Measurements from ENCODE around the gene IMP3.
"Not testable (repeated sequence)": the region's sequence is repeated elsewhere in the genome, so short reads cannot be mapped to it uniquely, and the experiment has no call there.

IMP3 gene

DNA sequence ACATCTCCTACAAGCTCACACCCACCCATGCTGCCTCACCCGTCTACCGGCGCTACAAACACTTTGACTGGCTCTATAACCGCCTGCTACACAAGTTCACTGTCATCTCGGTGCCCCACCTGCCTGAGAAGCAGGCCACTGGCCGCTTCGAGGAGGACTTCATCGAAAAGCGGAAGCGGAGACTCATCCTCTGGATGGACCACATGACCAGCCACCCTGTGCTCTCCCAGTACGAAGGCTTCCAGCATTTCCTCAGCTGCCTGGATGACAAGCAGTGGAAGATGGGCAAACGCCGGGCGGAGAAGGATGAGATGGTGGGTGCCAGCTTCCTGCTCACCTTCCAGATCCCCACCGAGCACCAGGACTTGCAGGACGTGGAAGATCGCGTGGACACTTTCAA is 9.8 kb upstream of the IMP3 start:
- no peak for DNase-seq

DNA sequence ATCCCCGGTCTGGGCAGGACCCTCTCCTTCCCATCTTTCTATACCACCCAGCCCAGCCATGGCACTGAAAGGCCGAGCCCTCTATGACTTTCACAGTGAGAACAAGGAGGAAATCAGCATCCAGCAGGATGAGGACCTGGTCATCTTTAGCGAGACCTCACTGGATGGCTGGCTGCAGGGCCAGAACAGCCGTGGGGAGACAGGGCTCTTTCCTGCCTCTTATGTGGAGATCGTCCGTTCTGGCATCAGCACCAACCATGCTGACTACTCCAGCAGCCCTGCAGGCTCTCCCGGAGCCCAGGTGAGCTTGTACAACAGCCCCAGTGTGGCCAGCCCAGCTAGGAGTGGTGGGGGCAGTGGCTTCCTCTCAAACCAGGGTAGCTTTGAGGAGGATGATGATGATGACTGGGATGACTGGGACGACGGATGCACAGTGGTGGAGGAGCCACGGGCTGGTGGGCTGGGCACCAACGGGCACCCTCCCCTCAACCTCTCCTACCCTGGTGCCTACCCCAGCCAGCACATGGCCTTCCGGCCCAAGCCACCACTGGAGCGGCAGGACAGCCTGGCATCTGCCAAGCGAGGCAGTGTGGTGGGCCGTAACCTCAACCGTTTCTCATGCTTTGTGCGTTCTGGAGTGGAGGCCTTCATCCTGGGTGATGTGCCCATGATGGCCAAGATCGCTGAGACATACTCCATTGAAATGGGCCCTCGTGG is 9.2 kb upstream of the IMP3 start:
- DNase-seq, result no peak

DNA sequence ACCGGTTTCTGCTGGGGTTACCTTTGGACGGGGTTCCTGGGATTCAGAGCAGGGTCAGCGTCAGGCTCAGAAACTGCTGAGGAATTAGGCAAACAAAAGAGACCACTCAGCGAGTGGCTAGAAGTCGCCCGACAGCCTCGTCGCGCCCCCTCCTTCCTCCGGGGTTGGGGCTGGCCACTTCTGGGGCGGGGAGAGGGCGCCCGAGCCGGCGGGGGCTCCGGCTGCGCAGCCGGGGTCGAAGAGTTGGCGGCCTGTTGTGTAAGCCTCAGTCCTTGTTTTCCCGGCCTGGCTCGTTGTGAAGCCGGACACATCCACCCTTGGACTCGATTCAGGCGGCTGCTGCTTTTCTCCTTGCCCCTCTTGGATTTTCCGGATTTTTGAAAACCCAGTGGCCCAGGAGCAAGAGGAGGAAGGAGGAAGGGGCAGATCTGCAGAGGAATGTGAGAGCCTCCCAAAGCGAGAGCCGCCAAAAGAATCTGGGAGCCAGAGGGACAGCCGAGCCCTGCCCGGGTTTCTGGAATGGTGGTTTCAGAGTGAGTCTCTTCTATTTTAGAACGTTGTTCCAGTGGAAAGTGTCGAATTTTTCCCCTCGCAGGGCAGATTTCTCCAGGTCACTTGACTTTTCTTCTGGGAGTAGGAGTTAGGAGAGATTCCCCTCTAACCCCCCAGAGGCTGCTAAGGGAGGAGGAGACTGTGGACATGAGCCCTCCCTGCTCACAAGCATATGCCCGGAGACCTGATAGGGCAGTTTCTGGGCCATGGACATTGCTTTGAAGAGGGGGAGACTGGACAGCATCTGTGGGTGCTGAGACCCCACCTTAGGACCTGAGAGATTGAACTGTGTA is 8.4 kb upstream of the IMP3 start:
- no peak for DNase-seq

DNA sequence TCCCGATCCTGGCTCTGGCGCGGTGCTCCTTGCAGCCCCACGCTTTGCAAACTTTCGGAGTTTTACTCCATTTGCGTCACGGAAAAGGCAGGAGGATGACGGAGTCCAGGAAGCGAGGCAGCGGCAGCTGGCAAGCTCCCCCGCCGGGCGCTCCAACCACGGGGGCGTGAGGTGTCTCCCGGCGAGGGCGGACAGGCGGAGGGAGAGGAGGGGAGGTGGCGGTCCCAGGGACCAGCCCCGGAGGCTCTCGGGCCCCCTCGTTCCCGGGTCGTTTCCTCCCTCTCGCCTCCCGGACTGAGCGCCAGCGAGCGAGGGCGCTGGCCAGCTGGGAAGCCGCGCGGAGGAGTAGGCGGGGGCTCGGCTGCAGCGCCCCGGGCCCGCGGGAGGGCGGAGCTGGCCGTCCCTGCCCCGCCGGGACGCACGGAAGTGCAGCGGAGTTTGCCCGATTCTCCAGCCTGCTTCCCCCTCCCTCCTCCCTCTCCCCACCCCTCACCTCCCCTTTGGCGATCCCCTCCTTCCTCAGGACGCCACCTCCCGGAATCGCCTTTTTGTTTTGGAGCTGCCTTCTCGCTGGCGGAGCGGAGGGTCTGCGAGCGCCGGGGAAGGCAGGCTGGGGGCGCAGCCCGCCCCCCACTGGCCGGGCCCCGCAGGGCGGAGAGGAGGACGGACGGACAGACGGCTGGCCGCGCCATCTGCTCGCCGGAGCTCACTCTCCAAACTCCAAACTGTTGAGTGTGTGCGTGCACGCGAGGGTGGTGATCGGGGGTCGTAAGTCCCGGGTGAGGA is 7.5 kb upstream of the IMP3 start, which contains the start of gene SNX33:
Gene SNX33 (plus strand): TSS at position 543 of the 786 bp plus-strand sequence. CDS start 1,191 bp downstream, outside the sequence.
- peak; percentile 25 for DNase-seq

DNA sequence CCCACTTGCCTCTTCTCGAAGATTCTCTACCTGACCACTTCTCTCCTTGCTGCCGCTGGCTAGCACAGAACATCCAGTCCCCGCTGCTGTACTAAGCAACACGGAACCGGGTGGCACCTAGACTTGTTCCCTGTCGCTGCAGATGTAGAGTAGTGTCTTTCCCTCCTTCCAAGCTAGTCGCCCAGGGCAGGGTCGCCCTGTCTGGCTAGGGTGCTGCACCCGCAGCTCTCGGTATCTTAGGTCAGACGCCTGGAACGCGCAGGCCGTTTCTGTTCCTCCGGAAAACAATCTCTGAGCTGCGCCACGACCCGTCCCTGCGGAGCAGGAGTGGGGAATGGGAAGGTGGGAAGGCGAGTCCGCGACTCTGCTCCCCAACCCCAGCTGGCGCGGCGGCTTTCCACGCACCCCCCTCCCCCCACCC is 6.9 kb upstream of the IMP3 start:
- no peak for DNase-seq

- DNase-seq, result no peak
Measured at GRCh38 chr15:75646112-75646943, 6.3 kb upstream of the IMP3 start.

- no peak for DNase-seq
Measured at GRCh38 chr15:75644376-75644775, 4.4 kb upstream of the IMP3 start.

DNA sequence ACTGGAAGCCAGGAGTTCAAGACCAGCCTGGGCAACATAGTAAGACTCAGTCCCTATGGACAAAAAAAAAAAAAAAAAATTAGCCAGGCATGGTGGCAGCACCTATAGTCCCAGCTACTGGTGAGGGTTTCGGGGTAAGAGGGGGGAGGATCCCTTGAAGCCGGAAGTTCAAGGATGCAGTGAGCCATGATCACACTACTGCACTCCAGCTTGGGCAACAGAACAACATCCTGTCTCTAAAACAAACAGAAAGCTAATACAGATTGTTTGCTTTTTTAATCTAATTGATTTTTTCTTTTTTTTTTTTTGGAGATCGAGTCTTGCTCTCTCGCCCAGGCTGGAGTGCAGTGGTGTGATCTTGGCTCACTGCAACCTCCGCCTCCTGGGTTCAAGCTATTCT is 1.6 kb upstream of the IMP3 start:
- DNase-seq, result no peak

GRCh38 chr15:75641179-75641503 is 1.1 kb upstream of the IMP3 start:
- DNase-seq, result no peak

DNA sequence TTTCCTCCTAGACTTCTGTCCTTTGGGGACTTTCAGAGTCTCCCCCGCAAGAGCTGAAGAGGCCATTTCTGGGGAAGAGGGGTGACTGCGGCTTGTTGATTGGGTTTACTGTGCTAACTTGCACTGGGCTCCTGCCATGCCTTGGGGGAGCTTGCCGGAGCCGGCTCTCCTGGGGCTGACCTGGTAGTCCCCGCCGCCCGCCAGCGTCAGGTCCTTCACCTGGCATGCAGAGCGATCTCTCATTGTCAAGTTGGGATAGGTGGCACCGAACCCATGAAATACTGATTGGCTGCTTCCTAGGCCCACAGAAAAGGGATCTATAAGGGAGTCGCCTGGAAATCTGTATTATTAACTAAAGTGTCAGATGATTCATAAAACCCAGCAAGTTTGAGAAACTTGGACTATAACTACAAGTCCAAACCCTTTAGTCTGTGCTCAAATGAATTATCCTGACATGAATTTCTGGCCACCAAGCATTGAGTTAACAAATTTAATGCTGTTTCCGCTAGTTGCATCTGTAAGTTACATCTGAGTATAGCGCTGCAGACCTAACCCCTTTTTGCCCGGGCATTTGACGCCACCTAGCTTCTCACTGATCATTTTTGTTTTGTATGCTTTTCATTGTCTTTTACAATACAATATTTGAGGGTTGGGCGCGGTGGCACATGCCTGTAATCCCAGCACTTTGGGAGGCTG is 607 bp upstream of the IMP3 start:
- peak; percentile 75 for DNase-seq

DNA sequence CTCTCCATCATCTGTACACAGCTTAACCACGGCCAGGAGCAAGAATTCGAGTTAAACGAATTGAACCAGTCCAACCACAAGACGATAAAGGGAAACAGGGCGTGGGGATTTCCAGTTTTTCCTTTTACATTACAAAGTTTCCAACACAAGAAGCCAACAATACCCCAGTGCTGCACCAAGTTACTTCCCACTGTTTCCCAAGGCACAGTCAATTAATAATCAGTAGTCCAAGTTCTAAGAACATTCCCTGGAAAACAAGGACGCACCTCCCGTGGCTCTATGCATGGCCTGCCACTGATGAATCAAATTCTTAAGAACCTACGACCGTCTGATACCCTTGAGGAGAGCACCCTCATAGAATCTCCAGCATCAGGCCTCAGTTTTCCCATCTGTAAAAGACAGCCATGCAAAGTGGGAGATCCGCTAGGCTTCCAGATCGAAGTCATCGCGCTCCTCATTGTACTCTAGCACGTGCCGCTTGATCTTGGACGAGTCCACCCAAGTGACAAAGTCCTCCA is 774 bp downstream of the IMP3 start:
- DNase-seq, result peak; percentile 36

- no peak for DNase-seq
Measured at GRCh38 chr15:75637245-75638009, 2.6 kb downstream of the IMP3 start.

DNA sequence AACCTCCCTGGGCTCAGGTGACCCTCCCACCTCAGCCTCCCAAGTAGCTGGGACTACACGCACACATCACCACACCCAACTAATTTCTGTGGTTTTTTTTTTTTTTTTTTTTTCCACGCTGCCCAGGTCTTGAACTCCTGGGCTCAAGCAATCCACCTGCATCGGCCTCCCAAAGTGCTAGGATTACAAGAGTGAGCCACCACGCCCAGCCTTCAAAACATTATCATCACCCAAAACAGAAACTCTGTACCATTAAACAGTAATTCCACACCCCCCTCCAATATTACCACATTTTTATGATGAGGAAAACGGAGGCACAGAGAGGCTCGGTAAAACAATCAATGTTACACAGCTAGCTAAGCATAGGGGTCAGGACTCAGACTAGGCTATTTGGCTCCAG is 4.0 kb downstream of the IMP3 start:
- DNase-seq, result no peak

GRCh38 chr15:75633922-75634321 is 6.1 kb downstream of the IMP3 start:
- DNase-seq, result not testable (repeated sequence)

DNA sequence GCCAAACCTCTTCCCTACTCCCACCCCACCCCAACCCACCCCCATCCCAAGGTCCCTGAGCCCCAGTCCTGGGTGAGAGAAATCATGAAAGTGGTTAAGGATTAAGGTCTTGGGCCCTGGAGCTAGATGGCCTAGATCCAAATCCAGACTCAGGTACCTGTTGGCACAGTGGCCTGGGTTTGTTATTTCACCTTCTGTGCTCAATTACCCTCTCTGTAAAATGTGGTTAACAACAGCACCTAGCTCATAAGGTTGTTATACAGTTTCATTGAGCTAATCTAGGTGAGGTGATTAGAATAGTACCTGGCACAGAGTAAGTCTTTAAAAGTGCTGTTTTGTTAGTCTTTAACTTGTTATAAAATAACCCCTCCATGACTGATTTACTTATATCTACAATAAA is 8.1 kb downstream of the IMP3 start:
- no peak for DNase-seq

- peak; percentile 92 for DNase-seq
Measured at GRCh38 chr15:75625542-75626347, 14.3 kb downstream of the IMP3 start, which contains the start of gene SNUPN. Gene SNUPN (minus strand): TSS chr15:75625725. CDS start chr15:75621051, 4,674 bp downstream.

DNA sequence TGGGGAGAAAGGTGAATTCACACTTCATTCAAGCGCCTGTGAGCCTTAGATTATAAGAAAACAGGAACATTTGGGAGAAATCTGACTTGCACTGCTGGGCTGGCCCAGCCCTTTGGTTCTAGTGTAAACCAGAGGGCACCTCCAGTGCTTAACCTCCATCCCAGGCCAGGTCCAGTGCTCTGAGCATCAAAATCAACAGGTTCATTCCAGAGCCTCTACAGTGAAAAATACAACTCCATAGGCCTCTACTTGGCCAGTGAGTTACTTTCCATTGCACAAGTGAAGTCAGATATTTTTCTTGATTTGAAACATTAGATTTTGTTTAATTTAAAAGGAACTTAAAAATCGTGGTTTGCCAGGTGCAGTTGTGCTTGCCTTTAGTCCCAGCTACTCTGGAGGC is 17.5 kb downstream of the IMP3 start:
- no peak for DNase-seq

GRCh38 chr15:75620841-75621391 is 19.1 kb downstream of the IMP3 start:
- no peak for DNase-seq

DNA sequence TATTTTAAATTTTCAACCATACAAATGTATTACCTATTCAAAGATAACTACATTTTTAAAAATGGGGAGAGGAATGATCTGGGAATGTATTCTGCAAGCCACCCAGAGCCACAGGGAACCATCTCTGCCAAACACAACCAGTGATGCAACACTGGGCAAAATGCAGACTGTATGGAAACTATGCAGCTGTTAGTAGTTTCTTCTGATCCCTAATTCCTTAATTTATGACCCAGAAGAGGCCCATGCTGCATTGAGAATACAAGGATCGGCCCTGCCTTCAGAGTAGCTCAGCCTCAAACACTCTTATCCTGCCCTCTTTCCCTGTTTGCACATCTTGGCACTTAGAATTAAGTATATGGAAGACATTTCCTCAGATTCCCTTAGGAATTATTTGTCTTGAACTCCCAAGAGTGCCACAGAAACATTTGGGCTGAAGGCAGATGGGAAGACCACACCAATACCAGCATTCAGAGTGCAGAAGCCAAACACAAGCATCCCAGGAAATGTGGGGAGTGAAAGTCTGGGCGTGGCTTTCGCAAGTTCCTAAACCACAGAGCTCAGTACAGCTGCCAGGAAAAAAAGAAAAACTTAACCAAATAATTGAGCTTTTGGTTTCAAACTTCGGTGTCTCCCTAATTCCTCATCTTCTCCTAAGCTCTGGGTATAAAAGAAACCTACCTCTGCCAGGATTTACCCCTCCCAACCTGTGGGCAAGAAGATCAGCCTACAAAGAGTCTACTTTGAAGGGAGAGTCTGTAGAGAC is 19.8 kb downstream of the IMP3 start:
- no peak for DNase-seq
